Measurements from ENCODE around the gene ZNF283.

Gene ZNF283

DNA sequence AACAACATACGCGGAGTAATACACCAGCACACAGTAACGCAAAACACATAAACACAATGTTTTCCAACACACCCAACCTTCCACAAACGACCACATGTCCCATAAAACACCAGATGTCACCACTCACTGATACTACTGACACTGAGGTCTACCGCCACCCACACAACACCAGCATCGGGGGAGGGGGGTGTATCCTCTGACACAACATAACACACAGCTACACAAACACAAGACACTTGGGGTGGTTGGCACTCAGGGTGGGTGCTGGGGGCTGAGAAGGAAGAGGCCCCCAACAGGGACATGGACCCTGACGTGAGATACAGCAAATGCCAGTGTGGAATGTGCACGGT lies 44.8 kb upstream of the ZNF283 start:
- H3K4me3 ChIP-seq (replicated peaks in 1 of 2; ENCODE audit: low read depth in 2 of 2, low read length in 2 of 2), result no peak overlapping the region
- no peak for DNase-seq (ENCODE audit: low read depth in 2 of 2)

DNA sequence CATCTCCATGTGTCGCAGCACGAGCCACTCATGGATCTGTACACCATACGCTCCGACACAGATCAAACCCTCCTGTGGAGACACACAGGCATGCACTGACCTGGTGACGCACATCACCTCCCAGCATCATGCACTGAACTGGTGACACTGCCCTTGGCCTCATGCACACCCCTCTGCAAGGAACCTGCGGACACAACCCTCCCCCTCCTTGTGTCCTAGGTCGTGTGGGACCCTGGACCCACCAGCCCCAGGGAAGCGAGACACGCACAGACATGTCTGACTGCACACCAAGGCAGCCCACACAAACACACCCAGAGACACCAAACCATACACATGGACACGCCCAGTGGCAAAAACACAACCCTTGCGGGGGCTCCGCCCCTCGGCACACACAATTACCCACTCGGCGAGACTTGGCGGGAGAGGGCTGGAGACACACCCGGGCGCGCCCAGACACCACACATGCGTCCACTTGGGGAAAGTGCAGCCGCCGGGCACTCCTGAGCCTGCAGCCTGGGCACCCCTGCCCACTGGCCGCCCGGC lies 44.4 kb upstream of the ZNF283 start:
- no peak overlapping the region for H3K4me3 ChIP-seq (replicated peaks in 1 of 2; ENCODE audit: low read depth in 2 of 2, low read length in 2 of 2)
- DNase-seq (ENCODE audit: low read depth in 2 of 2), result no peak
- TF ChIP-seq, protein P1, sequence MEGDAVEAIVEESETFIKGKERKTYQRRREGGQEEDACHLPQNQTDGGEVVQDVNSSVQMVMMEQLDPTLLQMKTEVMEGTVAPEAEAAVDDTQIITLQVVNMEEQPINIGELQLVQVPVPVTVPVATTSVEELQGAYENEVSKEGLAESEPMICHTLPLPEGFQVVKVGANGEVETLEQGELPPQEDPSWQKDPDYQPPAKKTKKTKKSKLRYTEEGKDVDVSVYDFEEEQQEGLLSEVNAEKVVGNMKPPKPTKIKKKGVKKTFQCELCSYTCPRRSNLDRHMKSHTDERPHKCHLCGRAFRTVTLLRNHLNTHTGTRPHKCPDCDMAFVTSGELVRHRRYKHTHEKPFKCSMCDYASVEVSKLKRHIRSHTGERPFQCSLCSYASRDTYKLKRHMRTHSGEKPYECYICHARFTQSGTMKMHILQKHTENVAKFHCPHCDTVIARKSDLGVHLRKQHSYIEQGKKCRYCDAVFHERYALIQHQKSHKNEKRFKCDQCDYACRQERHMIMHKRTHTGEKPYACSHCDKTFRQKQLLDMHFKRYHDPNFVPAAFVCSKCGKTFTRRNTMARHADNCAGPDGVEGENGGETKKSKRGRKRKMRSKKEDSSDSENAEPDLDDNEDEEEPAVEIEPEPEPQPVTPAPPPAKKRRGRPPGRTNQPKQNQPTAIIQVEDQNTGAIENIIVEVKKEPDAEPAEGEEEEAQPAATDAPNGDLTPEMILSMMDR (IDR thresholded peaks at IDR 0.05; ENCODE audit: low read depth, low read length), result no peak

More for the DNA sequence above, 44.8 kb upstream of the ZNF283 start:
- TF ChIP-seq, protein P1 (IDR thresholded peaks at IDR 0.05; ENCODE audit: low read depth, low read length), result no peak

DNA sequence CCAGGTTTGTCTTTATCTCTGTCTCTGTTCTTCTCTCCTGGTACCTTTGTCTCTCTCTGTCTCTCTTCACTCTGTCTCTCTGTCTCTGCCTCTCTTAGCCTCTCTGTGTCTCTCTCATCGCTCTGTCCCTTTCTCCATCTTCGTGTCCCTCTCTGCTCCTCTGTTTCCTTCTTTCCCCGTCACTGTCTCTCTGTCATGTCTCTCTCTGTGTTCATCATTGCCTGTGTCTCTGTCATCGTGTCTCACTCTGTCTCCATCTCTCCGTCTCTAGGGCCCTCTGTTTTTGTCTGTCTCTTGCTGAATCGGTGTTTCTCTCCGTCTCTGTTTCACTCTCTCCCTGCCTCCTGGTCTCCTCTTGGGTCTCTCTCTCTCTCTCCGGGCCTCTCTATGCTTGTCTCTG lies 43.5 kb upstream of the ZNF283 start:
- no peak for DNase-seq (ENCODE audit: low read depth in 2 of 2)
- H3K4me3 ChIP-seq (replicated peaks in 1 of 2; ENCODE audit: low read depth in 2 of 2, low read length in 2 of 2), result no peak overlapping the region
- TF ChIP-seq, protein P1 (IDR thresholded peaks at IDR 0.05; ENCODE audit: low read depth, low read length), result no peak

DNA sequence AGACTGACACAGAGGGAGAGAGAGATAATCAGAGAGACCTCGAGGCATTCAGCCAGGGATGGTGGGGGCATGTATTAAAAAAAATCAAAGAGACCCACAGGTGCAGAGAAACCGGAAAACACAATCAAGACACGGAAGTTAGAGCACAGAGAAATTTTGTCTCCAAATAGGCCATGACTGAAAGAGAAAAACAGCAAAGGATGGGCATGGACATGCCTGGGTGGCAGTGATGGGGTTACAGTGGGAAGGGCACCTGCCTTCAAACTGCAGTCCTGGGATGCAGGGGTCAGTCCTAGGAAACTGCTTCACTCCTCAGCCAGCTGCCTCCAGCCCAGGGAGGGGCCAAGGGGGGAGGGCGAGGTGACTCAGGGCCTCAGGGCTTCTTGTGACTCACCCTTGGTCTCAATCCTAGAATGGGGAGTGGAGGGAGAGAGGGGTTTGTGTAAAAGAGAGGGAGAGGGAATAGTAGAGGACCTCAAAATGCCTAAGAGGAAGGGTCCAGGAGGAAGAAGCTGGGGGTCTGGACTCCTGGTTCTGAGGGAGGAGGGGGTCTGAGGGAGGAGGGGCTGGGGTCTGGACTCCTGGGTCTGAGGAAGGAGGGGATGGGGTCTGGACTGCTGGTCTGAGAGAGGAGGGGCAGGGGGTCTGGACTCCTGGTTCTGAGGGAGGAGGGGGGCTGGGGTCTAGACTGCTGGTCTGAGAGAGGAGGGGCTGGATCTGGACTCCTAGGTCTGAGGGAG lies 42.7 kb upstream of the ZNF283 start:
- no peak overlapping the region for H3K4me3 ChIP-seq (replicated peaks in 1 of 2; ENCODE audit: low read depth in 2 of 2, low read length in 2 of 2)
- DNase-seq (ENCODE audit: low read depth in 2 of 2), result peak; percentile 75 to 84
- TF ChIP-seq, protein P1 (IDR thresholded peaks at IDR 0.05; ENCODE audit: low read depth, low read length), result no peak

DNA sequence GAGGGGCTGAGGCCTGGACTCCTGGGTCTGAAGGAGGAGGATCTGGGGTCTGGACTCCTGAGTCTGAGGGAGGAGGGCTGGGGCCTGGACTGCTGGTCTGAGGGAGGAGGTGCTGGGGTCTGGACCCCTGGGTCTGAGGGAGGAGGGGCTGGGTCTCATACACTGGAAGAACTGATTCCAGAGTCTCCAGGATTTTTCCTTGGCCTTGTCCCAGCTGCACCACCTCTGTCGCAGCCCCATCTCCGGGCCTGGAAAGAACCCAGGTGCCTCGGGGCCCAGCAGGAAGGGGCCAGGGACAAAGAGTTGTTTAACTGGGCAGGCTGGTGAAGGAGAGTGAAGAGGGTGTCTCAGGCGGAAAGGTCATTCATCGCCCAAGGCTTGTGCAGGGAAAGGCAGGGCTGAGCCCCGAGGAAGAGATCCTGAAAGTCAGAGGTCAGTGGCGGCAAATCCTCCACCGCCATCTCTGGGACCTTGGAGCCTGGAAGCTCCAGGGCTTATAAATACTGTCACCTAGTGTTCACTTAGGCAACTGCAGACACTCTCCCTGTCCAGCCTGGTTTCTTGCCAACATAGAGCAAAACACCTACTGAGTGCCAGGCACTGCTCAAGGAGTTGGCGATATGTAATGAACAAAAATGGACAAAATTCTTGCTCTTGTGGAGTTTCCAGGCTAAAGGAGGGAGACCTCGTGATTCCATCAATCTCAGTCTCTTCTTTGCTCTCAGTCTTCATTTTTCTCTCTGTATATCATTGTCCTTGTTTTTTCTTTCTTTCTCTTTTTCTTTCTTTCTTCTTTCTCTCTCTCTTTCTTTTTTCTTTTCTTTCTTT lies 41.9 kb upstream of the ZNF283 start:
- TF ChIP-seq, protein P1 (IDR thresholded peaks at IDR 0.05; ENCODE audit: low read depth, low read length), result peak; percentile 99
- H3K4me3 ChIP-seq (replicated peaks in 1 of 2; ENCODE audit: low read depth in 2 of 2, low read length in 2 of 2), result no peak overlapping the region
- peak; percentile 74 to 85 for DNase-seq (ENCODE audit: low read depth in 2 of 2)

DNA sequence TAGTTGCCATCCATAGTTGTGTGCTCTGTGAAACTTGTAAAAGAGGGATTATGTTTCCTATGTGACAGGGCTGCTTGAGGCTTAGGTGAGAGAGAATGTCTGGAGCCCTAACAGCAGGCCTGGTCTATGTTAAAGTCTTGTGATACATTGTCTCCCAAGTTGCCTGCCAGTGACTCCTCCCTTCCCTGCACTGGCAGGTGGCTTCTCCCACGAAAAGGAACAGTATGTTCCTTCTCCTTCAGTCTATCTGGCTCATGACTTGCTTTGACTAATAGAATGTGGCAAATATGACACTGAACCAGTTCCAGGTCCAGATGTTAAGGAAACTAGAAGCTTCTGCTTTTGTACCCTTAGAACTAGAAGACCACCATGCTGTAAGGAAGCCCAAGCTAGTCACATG lies 40.5 kb upstream of the ZNF283 start:
- no peak for DNase-seq (ENCODE audit: low read depth in 2 of 2)
- TF ChIP-seq, protein P1 (IDR thresholded peaks at IDR 0.05; ENCODE audit: low read depth, low read length), result no peak
- H3K4me3 ChIP-seq (replicated peaks in 1 of 2; ENCODE audit: low read depth in 2 of 2, low read length in 2 of 2), result no peak overlapping the region

Measured in cardiac fibroblast (primary cell).